ENCODE measurements around the gene PRSS50.

Gene PRSS50

DNA sequence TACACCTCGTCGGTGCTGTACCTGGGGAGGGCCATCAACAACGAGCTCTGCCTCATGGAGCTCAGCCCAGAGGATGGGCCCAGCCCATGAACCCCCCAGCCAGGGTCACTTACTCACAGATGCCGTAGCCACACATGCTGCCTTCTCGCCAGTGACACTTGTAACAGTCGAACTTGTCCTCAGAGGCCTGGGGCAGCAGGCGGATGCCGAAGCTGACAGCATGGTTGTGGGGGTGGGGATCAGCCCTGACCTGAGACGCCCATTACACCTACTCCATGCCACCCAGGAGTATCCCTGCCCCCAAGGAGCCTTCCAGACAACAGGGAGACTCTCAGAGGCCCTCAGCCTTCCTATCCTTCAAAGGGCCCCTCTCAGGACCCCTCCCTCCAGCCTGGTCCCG, 36.3 kb downstream of the PRSS50 start:
- Histone ChIP-seq H3K9me3 (ENCODE audit: insufficient read depth, low read depth, low read length) (no peaks in the 10 kb centered on the region), H3K27ac (ENCODE audit: low read depth, low read length) (no peak overlapping the region), H3K4me3 (ENCODE audit: low read length) (no peak overlapping the region), H3K27me3 (ENCODE audit: insufficient read depth, low read length) (no peaks in the 10 kb centered on the region), H3K4me1 (ENCODE audit: insufficient read depth, low read length) (no peaks in the 10 kb centered on the region), H3K36me3 (ENCODE audit: insufficient read depth, low read length) (no peaks in the 10 kb centered on the region), H3K9ac (ENCODE audit: low read depth, low read length) (no peak overlapping the region)
- 92% methylated on average over 10 of the region's 10 CpGs for WGBS

- no peaks in the 10 kb centered on the region for H3K36me3 ChIP-seq (ENCODE audit: insufficient read depth, low read length)
- H3K27ac ChIP-seq (ENCODE audit: low read depth, low read length), result no peak overlapping the region
- H3K4me1 ChIP-seq (ENCODE audit: insufficient read depth, low read length), result no peaks in the 10 kb centered on the region
- no peak overlapping the region for H3K4me3 ChIP-seq (ENCODE audit: low read length)
- 92% methylated on average over 9 of the region's 9 CpGs for WGBS
- no peak overlapping the region for H3K9ac ChIP-seq (ENCODE audit: low read depth, low read length)
- no peaks in the 10 kb centered on the region for H3K27me3 ChIP-seq (ENCODE audit: insufficient read depth, low read length)
- no peaks in the 10 kb centered on the region for H3K9me3 ChIP-seq (ENCODE audit: insufficient read depth, low read depth, low read length)
Observed at GRCh38 chr3:46680298-46680826, 37.3 kb downstream of the PRSS50 start.

DNA sequence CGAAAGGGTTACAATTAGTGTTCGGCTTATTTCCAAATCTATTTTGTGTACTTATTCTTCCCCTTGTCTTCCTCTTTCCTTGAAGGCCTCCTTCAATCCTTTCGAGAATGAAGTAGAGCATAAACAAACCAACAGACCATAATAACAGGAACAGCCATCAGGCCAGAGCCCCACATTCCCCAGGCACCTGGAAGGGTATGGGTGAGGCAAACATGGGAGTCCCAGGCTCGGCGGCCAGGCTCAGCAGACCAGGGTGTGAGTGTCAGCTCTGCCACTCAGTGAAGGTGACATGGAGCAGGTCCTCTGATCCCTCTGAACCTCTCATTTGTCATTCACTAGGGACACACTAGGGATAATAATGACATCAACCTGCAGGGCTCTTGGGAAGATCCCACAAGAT, 38.0 kb downstream of the PRSS50 start:
- 91% methylated on average over 5 of the region's 5 CpGs for WGBS
- Histone ChIP-seq H3K9ac (ENCODE audit: low read depth, low read length) (no peak overlapping the region), H3K4me3 (ENCODE audit: low read length) (no peak overlapping the region), H3K4me1 (ENCODE audit: insufficient read depth, low read length) (no peaks in the 10 kb centered on the region), H3K36me3 (ENCODE audit: insufficient read depth, low read length) (no peaks in the 10 kb centered on the region), H3K9me3 (ENCODE audit: insufficient read depth, low read depth, low read length) (no peaks in the 10 kb centered on the region), H3K27me3 (ENCODE audit: insufficient read depth, low read length) (no peaks in the 10 kb centered on the region), H3K27ac (ENCODE audit: low read depth, low read length) (no peak overlapping the region)

DNA sequence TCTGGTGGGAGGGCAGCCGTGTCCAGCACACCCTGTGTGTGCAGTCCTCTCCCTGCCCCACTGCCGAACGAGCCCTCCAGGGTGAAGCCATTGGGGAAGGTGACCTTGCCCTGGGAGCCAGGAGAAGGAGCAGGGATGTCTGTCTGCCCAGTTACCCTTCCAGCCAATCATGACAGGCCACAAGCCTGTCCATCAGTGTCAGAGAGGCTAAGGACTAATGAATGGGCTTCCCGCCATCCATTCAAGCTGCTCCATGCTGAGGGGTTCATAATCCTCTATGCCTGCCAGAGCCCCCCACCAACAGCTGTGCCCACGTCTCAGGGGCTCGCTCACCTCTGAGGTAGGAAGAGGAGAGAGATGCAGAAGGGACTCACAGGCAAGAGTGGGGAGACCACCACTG, 39.4 kb downstream of the PRSS50 start:
- Histone ChIP-seq H3K9ac (ENCODE audit: low read depth, low read length) (no peak overlapping the region), H3K27me3 (ENCODE audit: insufficient read depth, low read length) (no peaks in the 10 kb centered on the region), H3K36me3 (ENCODE audit: insufficient read depth, low read length) (no peaks in the 10 kb centered on the region), H3K4me3 (ENCODE audit: low read length) (no peak overlapping the region), H3K4me1 (ENCODE audit: insufficient read depth, low read length) (no peaks in the 10 kb centered on the region), H3K27ac (ENCODE audit: low read depth, low read length) (no peak overlapping the region), H3K9me3 (ENCODE audit: insufficient read depth, low read depth, low read length) (no peaks in the 10 kb centered on the region)
- WGBS, result 94% methylated on average over 6 of the region's 6 CpGs

- H3K4me1 ChIP-seq (ENCODE audit: insufficient read depth, low read length), result no peaks in the 10 kb centered on the region
- 80% methylated on average over 6 of the region's 6 CpGs for WGBS
- no peak overlapping the region for H3K9ac ChIP-seq (ENCODE audit: low read depth, low read length)
- H3K27ac ChIP-seq (ENCODE audit: low read depth, low read length), result no peak overlapping the region
- no peaks in the 10 kb centered on the region for H3K9me3 ChIP-seq (ENCODE audit: insufficient read depth, low read depth, low read length)
- H3K4me3 ChIP-seq (ENCODE audit: low read length), result no peak overlapping the region
- no peaks in the 10 kb centered on the region for H3K36me3 ChIP-seq (ENCODE audit: insufficient read depth, low read length)
- H3K27me3 ChIP-seq (ENCODE audit: insufficient read depth, low read length), result no peaks in the 10 kb centered on the region
Observed at GRCh38 chr3:46677411-46677726, 40.3 kb downstream of the PRSS50 start.

GRCh38 chr3:46676601-46677410, 40.9 kb downstream of the PRSS50 start:
- Histone ChIP-seq H3K4me3 (ENCODE audit: low read length) (no peak overlapping the region), H3K9ac (ENCODE audit: low read depth, low read length) (no peak overlapping the region), H3K27ac (ENCODE audit: low read depth, low read length) (no peak overlapping the region), H3K27me3 (ENCODE audit: insufficient read depth, low read length) (no peaks in the 10 kb centered on the region), H3K9me3 (ENCODE audit: insufficient read depth, low read depth, low read length) (no peaks in the 10 kb centered on the region), H3K4me1 (ENCODE audit: insufficient read depth, low read length) (no peaks in the 10 kb centered on the region), H3K36me3 (ENCODE audit: insufficient read depth, low read length) (no peaks in the 10 kb centered on the region)
- 86% methylated on average over 16 of the region's 16 CpGs for WGBS

- Histone ChIP-seq H3K27ac (ENCODE audit: low read depth, low read length) (no peak overlapping the region), H3K4me1 (ENCODE audit: insufficient read depth, low read length) (no peaks in the 10 kb centered on the region), H3K27me3 (ENCODE audit: insufficient read depth, low read length) (no peaks in the 10 kb centered on the region), H3K9ac (ENCODE audit: low read depth, low read length) (no peak overlapping the region), H3K9me3 (ENCODE audit: insufficient read depth, low read depth, low read length) (no peaks in the 10 kb centered on the region), H3K4me3 (ENCODE audit: low read length) (no peak overlapping the region), H3K36me3 (ENCODE audit: insufficient read depth, low read length) (no peaks in the 10 kb centered on the region)
- 93% methylated on average over 9 of the region's 9 CpGs for WGBS
Observed at GRCh38 chr3:46675843-46676567, 41.7 kb downstream of the PRSS50 start.

- no peak overlapping the region for H3K4me3 ChIP-seq (ENCODE audit: low read length)
- H3K4me1 ChIP-seq (ENCODE audit: insufficient read depth, low read length), result no peaks in the 10 kb centered on the region
- H3K9ac ChIP-seq (ENCODE audit: low read depth, low read length), result no peak overlapping the region
- H3K36me3 ChIP-seq (ENCODE audit: insufficient read depth, low read length), result no peaks in the 10 kb centered on the region
- no peaks in the 10 kb centered on the region for H3K9me3 ChIP-seq (ENCODE audit: insufficient read depth, low read depth, low read length)
- no peak overlapping the region for H3K27ac ChIP-seq (ENCODE audit: low read depth, low read length)
- no peaks in the 10 kb centered on the region for H3K27me3 ChIP-seq (ENCODE audit: insufficient read depth, low read length)
- WGBS, result 92% methylated on average over 6 of the region's 6 CpGs
Observed at GRCh38 chr3:46675426-46675825, 42.2 kb downstream of the PRSS50 start.

- Histone ChIP-seq H3K4me1 (ENCODE audit: insufficient read depth, low read length) (no peaks in the 10 kb centered on the region), H3K36me3 (ENCODE audit: insufficient read depth, low read length) (no peaks in the 10 kb centered on the region), H3K9ac (ENCODE audit: low read depth, low read length) (no peak overlapping the region), H3K9me3 (ENCODE audit: insufficient read depth, low read depth, low read length) (no peaks in the 10 kb centered on the region), H3K27ac (ENCODE audit: low read depth, low read length) (no peak overlapping the region), H3K4me3 (ENCODE audit: low read length) (no peak overlapping the region), H3K27me3 (ENCODE audit: insufficient read depth, low read length) (no peaks in the 10 kb centered on the region)
- WGBS, result 91% methylated on average over 12 of the region's 12 CpGs
Observed at GRCh38 chr3:46674031-46674845, 43.4 kb downstream of the PRSS50 start.

DNA sequence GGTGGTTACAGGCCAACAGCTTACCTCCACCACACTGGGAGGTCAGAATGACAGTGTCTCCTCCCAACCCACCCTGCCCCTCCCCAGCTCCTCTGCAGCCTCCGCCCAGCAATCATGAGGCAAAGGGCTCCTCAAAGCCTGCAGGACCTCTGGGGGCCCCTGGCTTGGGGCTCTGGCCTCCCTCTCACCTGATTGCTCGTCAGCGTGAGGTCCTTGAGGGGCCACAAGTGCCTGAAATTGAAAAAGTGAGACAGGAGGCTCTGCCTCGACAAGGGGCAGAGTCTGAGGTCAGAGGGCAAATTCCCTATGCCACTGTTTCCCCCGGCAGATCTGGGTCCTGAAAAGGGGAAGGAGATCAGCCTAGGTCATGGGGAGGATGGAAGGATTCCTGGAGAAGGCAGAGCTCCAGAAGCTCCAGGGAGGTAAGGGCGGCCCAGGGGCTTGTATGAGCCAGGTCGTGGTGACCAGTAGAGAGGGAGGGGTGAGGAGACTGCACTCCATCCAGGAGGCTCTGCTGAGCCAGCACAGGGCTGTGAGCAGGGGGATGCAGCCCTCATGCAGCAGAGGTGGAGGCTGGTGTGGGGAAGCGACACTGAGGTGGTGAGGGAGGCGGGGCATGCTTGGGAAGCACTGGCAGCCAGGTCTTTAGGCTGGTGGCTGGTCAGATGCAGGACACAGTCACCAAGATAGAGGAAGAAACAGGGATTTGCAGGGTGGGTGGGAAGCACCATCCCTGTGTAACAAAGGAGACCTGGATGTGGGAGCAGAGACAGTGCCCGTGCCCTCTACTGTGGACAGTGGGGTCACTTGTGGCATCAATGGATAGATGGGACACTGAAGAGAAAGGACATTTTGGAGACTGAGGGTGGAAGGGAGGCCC, 44.3 kb downstream of the PRSS50 start:
- Histone ChIP-seq H3K27me3 (ENCODE audit: insufficient read depth, low read length) (no peaks in the 10 kb centered on the region), H3K27ac (ENCODE audit: low read depth, low read length) (no peak overlapping the region), H3K36me3 (ENCODE audit: insufficient read depth, low read length) (no peaks in the 10 kb centered on the region), H3K4me3 (ENCODE audit: low read length) (no peak overlapping the region), H3K9ac (ENCODE audit: low read depth, low read length) (no peak overlapping the region), H3K4me1 (ENCODE audit: insufficient read depth, low read length) (no peaks in the 10 kb centered on the region), H3K9me3 (ENCODE audit: insufficient read depth, low read depth, low read length) (no peaks in the 10 kb centered on the region)
- 88% methylated on average over 10 of the region's 10 CpGs for WGBS

All from HUES64 (cell line).